Heart right ventricle (tissue), 16 donors: ENCODE data around the gene MRPS18A. TPM values are rescaled to one million over a fixed set of nuclear protein-coding genes. Genes with fewer than 3 reads are reported as not detected.

Experiments
- ATAC-seq, 8 donors: fragments of 200-7000 bp; cut with Tn5 transposase; one replicate each; pipeline ENCODE4 v1.9.1; 2020; ENCODE audit warnings: mild to moderate bottlenecking in 8 of 8, moderate library complexity in 8 of 8, moderate number of reproducible peaks in 1 of 8
- DNase-seq, 2 donors: peaks; one replicate each; pipeline ENCODE4 v3.0.0-alpha.2; 2020
- H3K27ac ChIP-seq, 10 donors: fragments of 200-600 bp; sonication (generic) in 2 of 10; one replicate each; pipeline versions ENCODE4 v1.5.0 to v1.8.0; 2020 to 2022; ENCODE audit warnings: mild to moderate bottlenecking in 3 of 10
- H3K27me3 ChIP-seq, 7 donors: fragments of 200-600 bp; one replicate each; pipeline ENCODE4 v1.8.0; 2021 to 2022; ENCODE audit warnings: mild to moderate bottlenecking in 2 of 7
- H3K36me3 ChIP-seq, 9 donors: fragments of 200-600 bp; sonication (generic) in 1 of 9; one replicate each; pipeline versions ENCODE4 v1.5.0 to v1.8.0; 2020 to 2022; ENCODE audit warnings: mild to moderate bottlenecking in 2 of 9
- H3K4me1 ChIP-seq, 9 donors: fragments of 200-600 bp; sonication (generic) in 1 of 9; one replicate each; pipeline versions ENCODE4 v1.5.0 to v1.8.0; 2020 to 2022; ENCODE audit warnings: mild to moderate bottlenecking in 4 of 9
- H3K4me3 ChIP-seq, 10 donors: fragments of 200-600 bp; sonication (generic) in 2 of 10; one replicate each; pipeline versions ENCODE4 v1.5.0 to v1.8.0; 2020 to 2022; ENCODE audit warnings: mild to moderate bottlenecking in 7 of 10, moderate library complexity in 2 of 10
- H3K9me3 ChIP-seq, 11 donors: fragments of 200-600 bp in 10 of 11; sonication (generic) in 2 of 11; one replicate each; pipeline versions ENCODE4 v1.5.0 to v1.8.0; 2013 to 2022; ENCODE audit warnings: mild to moderate bottlenecking in 2 of 11, control low read depth in 1 of 11, moderate library complexity in 1 of 11
- WGBS, 2 donors: extraction: QIAGEN DNeasy Blood & Tissue Kit; methylation state at CpG; one replicate each; pipeline ENCODE4 v1.1.7; 2013; ENCODE audit warnings: inconsistent platforms in 1 of 2; 5-methylcytosine and 5-hydroxymethylcytosine counted together
- intact Hi-C, 10 donors: fragments of 100-400 bp; cut with DNase I; formaldehyde crosslinking; loops; one replicate each; pipeline versions ENCODE4 v1.11.1 to v1.14.2; 2022
- polyA plus RNA-seq, 2 donors: library from polyadenylated mRNA; stranded (reverse); fragments of 200-250 nt; gene quantifications; one replicate each; pipeline ENCODE4 v1.2.3, GENCODE V29; 2013
- total RNA-seq, 10 donors: library from RNA; stranded (reverse); fragmentation: NEBNext Ultra II Directional in 3 of 10; extraction: Animal tissue kit (Norgen Biotek cat#: 25700) in 3 of 10; gene quantifications; one replicate each; pipeline versions ENCODE4 v1.2.1 to v1.2.4, GENCODE V29; 2021 to 2023
- TF ChIP-seq, protein P1 (sequence below), 9 donors: fragments of 200-600 bp; sonication (generic) in 2 of 9; IDR thresholded peaks; one replicate each; pipeline versions ENCODE4 v1.5.0 to v1.8.0; 2021 to 2022; ENCODE audit warnings: antibody characterized with exemption in 9 of 9, mild to moderate bottlenecking in 5 of 9, moderate library complexity in 1 of 9
- donor health status: Arrhythmogenic right ventricular cardiomyopathy.
- donor health status: ischemic (EF 13 %, LVEDD 7.1; RV severe dilation, severe dysfunction).
- donor health status: healthy with polysubstance abuse.
- donor health status: DM: no; HTN: yes; CAD: no.
- donor health status: DM: no; HTN: no; CAD: no.
- donor health status: ischemic (EF 25% LVEDD 6.9; RV normal size, moderate dysfunction).
- donor health status: ischemic (EF 25% LVEDD 5.7; RV mildly dilated, moderate dysfunction).
- donor health status: healthy.
- donor health status: DM: yes; HTN: yes; CAD: no.
- donor health status: Ischemic cardiomyopathy.
- donor health status: ischemic (EF 35%, LVEDD 5.7; RV mildly dilated, moderate dysfunction).
- donor health status: nonischemic (EF 11% LVEDD 7.7; RV severe dilation, severe dysfunction).
- donor health status: DM: yes; HTN: yes; CAD: no.
- donor health status: PGD.
- donor health status: ischemic (EF 29% LVEDD 5.4; RV normal size, mild dysfunction).
- donor health status: nonischemic (EF 23%, LVEDD 6.1; RV moderate dilation, normal function).

MRPS18A gene
- total and polyA plus RNA-seq, 12 donors, result 30.4 to 103 (median 40.6) TPM

DNA sequence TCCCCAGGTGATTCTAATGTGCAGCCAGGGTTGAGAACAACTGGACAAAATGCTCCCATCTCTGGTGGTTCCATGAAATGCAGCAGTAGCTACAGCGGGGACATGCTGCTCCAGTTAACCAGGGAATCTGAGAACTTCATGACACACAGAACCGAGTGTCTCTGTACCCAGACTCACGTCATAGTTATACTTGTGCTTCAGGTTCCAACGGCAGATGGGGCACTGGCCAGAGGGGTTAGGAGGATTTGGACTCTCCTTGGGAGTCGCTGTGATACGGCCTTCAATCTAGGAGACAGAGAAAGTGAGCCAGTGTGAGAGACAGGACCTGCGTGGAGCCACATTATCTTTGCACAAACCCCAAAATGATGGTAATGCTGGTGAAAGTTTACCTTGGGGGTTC lies 9.2 kb downstream of the MRPS18A start:
- no peaks in the 10 kb centered on the region for H3K27me3 ChIP-seq
- H3K4me1 ChIP-seq, result peaks cover 3 to 57% (median 24%) of the 10 kb centered on the region in 9 donors
- H3K36me3 ChIP-seq, result peaks cover 3 to 94% (median 43%) of the 10 kb centered on the region in 9 donors
- ATAC-seq (no peak), DNase-seq (no peak)
- H3K4me3 ChIP-seq, result no peak overlapping the region
- H3K27ac ChIP-seq, result no peak overlapping the region
- no peaks in the 10 kb centered on the region for H3K9me3 ChIP-seq
- intact Hi-C loops, result no loop called here
- WGBS, 2 donors, result 89 to 97% methylated on average over 7 of the region's 7 CpGs
- TF ChIP-seq, protein P1, sequence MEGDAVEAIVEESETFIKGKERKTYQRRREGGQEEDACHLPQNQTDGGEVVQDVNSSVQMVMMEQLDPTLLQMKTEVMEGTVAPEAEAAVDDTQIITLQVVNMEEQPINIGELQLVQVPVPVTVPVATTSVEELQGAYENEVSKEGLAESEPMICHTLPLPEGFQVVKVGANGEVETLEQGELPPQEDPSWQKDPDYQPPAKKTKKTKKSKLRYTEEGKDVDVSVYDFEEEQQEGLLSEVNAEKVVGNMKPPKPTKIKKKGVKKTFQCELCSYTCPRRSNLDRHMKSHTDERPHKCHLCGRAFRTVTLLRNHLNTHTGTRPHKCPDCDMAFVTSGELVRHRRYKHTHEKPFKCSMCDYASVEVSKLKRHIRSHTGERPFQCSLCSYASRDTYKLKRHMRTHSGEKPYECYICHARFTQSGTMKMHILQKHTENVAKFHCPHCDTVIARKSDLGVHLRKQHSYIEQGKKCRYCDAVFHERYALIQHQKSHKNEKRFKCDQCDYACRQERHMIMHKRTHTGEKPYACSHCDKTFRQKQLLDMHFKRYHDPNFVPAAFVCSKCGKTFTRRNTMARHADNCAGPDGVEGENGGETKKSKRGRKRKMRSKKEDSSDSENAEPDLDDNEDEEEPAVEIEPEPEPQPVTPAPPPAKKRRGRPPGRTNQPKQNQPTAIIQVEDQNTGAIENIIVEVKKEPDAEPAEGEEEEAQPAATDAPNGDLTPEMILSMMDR (IDR thresholded peaks at IDR 0.05), result no peak

DNA sequence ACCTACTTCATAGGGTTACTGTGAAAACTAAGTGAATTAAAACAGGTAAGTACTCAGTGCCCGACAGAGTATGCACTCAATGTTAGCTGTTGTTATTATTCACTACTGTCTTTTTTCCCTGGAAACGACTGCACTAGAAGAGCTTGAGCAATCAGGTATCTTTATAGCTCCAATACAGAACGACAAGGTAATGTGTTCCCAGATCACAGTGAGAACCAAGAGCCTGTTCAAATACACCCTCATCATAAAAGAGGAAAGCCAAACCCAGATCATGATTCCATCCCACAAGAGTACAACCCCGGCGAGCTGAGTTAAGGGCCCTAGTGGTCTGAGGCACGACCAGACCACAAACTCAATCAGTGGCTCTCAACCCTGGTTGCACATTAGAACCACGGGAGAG lies 9.8 kb downstream of the MRPS18A start:
- peaks cover 3 to 98% (median 43%) of the 10 kb centered on the region in 9 donors for H3K36me3 ChIP-seq
- H3K27me3 ChIP-seq, result no peaks in the 10 kb centered on the region
- no peaks in the 10 kb centered on the region for H3K9me3 ChIP-seq
- 83 to 91% methylated on average over 7 of the region's 7 CpGs for WGBS, 2 donors
- DNase-seq (no peak), ATAC-seq (no peak)
- H3K27ac ChIP-seq, result peak overlapping the region in 2 of 10 donors; percentile 1 to 54
- no peak overlapping the region for H3K4me3 ChIP-seq
- H3K4me1 ChIP-seq, result peaks cover 1 to 51% (median 20%) of the 10 kb centered on the region in 9 donors
- intact Hi-C loops, result no loop called here
- TF ChIP-seq, protein P1 (IDR thresholded peaks at IDR 0.05), result no peak

DNA sequence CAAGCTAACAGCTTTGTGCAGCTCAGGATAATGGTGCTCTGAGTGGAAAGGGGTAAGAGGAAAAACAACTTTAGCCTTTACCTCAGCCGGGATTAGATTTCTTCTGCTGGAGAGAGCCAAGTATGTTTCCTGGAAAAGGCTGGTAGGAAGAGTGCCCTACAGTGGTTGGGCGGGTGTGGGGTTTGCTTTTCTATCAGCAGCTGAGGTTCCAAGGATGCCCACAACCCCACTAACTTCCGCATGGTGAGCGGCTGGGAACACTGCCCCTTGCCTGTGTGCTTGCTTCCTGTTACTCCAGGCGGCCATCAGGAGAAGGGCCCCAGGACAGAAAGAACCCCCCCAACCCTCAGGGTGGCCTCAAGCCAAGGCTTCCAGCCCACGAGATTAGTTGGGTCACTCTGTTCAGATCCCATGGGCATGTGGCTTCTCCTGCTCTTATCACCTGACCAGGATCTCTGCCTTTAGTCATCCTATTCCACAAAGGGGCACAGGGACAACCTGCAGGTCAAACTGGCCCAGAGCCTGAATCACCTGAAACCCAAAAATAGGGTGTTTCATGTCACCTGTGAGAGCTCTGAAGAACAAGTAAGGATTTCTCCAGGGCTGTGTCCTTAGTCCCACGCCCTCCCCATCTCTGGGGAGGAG lies 10.5 kb downstream of the MRPS18A start:
- Histone ChIP-seq H3K36me3 (peaks cover 3 to 98% (median 43%) of the 10 kb centered on the region in 9 donors), H3K27ac (peak overlapping the region in 4 of 10 donors; percentile 29 to 54 (median 34)), H3K27me3 (no peaks in the 10 kb centered on the region), H3K9me3 (no peaks in the 10 kb centered on the region), H3K4me3 (no peak overlapping the region), H3K4me1 (peaks cover 0 to 44% (median 19%) of the 10 kb centered on the region in 9 donors)
- 78 to 84% methylated on average over 7 of the region's 7 CpGs for WGBS, 2 donors
- intact Hi-C loops, result no loop called here
- peak in 3 of 8 donors; percentile 21 to 28 (median 28) for ATAC-seq
- DNase-seq, result no peak
- TF ChIP-seq, protein P1 (IDR thresholded peaks at IDR 0.05), result no peak

DNA sequence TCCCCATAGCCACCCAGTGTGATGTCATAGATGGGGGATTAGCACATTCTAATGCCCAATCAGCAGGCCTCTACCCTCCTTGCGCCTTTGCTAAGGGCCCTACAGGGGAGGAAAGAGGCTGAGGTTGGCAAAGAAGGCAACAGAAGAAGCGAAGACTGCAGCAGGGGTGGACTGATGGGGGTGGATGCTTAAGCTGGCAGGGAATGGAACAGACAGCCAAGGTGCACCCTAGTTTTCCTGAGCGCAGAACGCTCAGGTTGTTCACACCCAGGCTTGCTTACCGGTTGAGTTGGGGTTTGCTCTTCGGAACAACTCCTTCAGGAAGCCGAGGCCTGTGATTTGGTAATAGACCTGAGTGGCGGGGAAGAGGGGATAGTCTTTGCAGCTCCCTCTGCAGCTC lies 12.7 kb downstream of the MRPS18A start:
- H3K4me1 ChIP-seq, result peaks cover 4 to 37% (median 10%) of the 10 kb centered on the region in 9 donors
- peaks cover 3 to 97% (median 53%) of the 10 kb centered on the region in 9 donors for H3K36me3 ChIP-seq
- ATAC-seq, result no peak
- TF ChIP-seq, protein P1 (IDR thresholded peaks at IDR 0.05), result no peak
- no peak overlapping the region for H3K4me3 ChIP-seq
- H3K27me3 ChIP-seq, result no peaks in the 10 kb centered on the region
- DNase-seq, result no peak
- no peak overlapping the region for H3K27ac ChIP-seq
- 96 to 97% methylated on average over 8 of the region's 8 CpGs for WGBS, 2 donors
- no peaks in the 10 kb centered on the region for H3K9me3 ChIP-seq
- intact Hi-C loops, result no loop called here
